ENCODE measurements around the gene ENTPD7. TPM values are rescaled to one million over a fixed set of nuclear protein-coding genes. Genes with fewer than 3 reads are reported as not detected.

ENTPD7 gene
- total and polyA plus RNA-seq, 9 of the 15 experiments (the other 6 are each of a cell fraction or from before 2014, with no cell fraction given), result 1.4 to 13.9 (median 8.5) TPM

GRCh38 chr10:99732033-99732842 lies 72.9 kb downstream of the ENTPD7 start, which contains the start of the genes COX15 and CUTC (continued):
- TF ChIP-seq RCOR1 (IDR thresholded peaks at IDR 0.05; ENCODE audit: borderline replicate concordance in 1 of 2, low read depth in 2 of 2, low read length in 2 of 2) (no peak), KAT2B (IDR thresholded peaks at IDR 0.05; ENCODE audit: low read depth, low read length) (no peak), ZNF76 (CRISPR knock-in tag; IDR thresholded peaks at IDR 0.05; ENCODE audit: borderline replicate concordance) (no peak), ZNF449 (CRISPR knock-in tag; IDR thresholded peaks at IDR 0.05) (no peak), ZNF592 (IDR thresholded peaks at IDR 0.05) (no peak), ESRRA (IDR thresholded peaks at IDR 0.05; ENCODE audit: borderline replicate concordance, low read depth) (no peak; the same call in 1 of the 2 replicates), SMARCA5 (IDR thresholded peaks at IDR 0.05) (no peak), SRSF3 (IDR thresholded peaks at IDR 0.05; ENCODE audit: insufficient read depth, low read length) (no peak), SFPQ (IDR thresholded peaks at IDR 0.05; ENCODE audit: low read depth, low read length) (no peak), ADNP (tag; IDR thresholded peaks at IDR 0.05) (no peak), SIX5 (IDR thresholded peaks at IDR 0.05; ENCODE audit: borderline replicate concordance in 1 of 2, insufficient read depth in 1 of 2, low read depth in 1 of 2, low read length in 2 of 2) (no peak), POLR3A (IDR thresholded peaks at IDR 0.05; ENCODE audit: borderline replicate concordance, extremely low read depth, insufficient read depth, insufficient read length) (no peak), ZNF184 (CRISPR knock-in tag; IDR thresholded peaks at IDR 0.05) (no peak), ZBTB1 (CRISPR knock-in tag; IDR thresholded peaks at IDR 0.05; ENCODE audit: borderline replicate concordance, low read depth) (no peak), HNRNPL (IDR thresholded peaks at IDR 0.05; ENCODE audit: low read depth, low read length) (no peak), NR2C2 (CRISPR knock-in tag; IDR thresholded peaks at IDR 0.05) (peak; percentile 98), NR2C2 (tag; IDR thresholded peaks at IDR 0.05) (peak; percentile 99), FIP1L1 (IDR thresholded peaks at IDR 0.05; ENCODE audit: low read depth, low read length, poor library complexity, severe bottlenecking) (peak; percentile 38)
